HEK293 (cell line): ENCODE data around the gene C16orf95.

ENCODE experiments used
- GLIS1 ChIP-seq: fragments of 450-650 bp; formaldehyde crosslinking; IDR thresholded peaks from 2 replicates; pipeline ENCODE4 v1.5.1; 2016; ENCODE audit warnings: missing biosample characterization, missing genetic modification characterization
- REST ChIP-seq: fragments of 450-650 bp; formaldehyde crosslinking; IDR thresholded peaks from 2 replicates; pipeline ENCODE4 v1.5.1; 2016; ENCODE audit warnings: missing biosample characterization, missing genetic modification characterization
- ZFP3 ChIP-seq: fragments of 450-650 bp; formaldehyde crosslinking; IDR thresholded peaks from 2 replicates; pipeline ENCODE4 v1.5.1; 2016; ENCODE audit warnings: low read depth, missing biosample characterization, missing genetic modification characterization
- ZNF747 ChIP-seq: fragments of 450-650 bp; formaldehyde crosslinking; IDR thresholded peaks from 2 replicates; pipeline ENCODE4 v1.5.1; 2016; ENCODE audit warnings: missing biosample characterization, missing genetic modification characterization
- ZNF830 ChIP-seq: fragments of 450-650 bp; IDR thresholded peaks from 2 replicates; pipeline ENCODE4 v1.5.0; 2018; ENCODE audit warnings: missing biosample characterization, missing genetic modification characterization, low read depth, mild to moderate bottlenecking, moderate library complexity
- TF ChIP-seq, protein P1 (sequence below): fragments of 450-650 bp; formaldehyde crosslinking; IDR thresholded peaks from 2 replicates; pipeline ENCODE4 v1.5.1; 2016; ENCODE audit warnings: missing biosample characterization, missing genetic modification characterization

DNA sequence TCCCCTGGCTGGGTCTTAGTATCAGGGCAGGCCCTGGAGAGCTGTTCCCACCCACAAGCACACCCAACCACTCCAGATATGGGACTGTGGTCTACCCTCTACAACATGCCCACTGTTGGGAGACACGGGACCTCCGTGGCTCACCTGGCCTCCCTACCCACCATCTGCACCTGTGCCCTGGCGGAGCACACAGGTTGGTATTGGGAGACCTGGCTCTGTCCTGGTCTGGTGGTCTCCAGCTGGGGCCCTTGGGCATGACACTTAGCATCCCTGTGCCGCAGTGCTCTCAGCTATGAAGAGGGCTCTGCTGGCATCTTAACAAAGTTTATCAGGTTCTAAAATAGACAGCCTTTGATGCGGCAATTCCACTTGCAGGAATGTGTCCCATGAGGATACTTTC is 5.8 kb downstream of the C16orf95 start:
- TF ChIP-seq, protein P1, sequence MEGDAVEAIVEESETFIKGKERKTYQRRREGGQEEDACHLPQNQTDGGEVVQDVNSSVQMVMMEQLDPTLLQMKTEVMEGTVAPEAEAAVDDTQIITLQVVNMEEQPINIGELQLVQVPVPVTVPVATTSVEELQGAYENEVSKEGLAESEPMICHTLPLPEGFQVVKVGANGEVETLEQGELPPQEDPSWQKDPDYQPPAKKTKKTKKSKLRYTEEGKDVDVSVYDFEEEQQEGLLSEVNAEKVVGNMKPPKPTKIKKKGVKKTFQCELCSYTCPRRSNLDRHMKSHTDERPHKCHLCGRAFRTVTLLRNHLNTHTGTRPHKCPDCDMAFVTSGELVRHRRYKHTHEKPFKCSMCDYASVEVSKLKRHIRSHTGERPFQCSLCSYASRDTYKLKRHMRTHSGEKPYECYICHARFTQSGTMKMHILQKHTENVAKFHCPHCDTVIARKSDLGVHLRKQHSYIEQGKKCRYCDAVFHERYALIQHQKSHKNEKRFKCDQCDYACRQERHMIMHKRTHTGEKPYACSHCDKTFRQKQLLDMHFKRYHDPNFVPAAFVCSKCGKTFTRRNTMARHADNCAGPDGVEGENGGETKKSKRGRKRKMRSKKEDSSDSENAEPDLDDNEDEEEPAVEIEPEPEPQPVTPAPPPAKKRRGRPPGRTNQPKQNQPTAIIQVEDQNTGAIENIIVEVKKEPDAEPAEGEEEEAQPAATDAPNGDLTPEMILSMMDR: no peak
- TF ChIP-seq GLIS1: no peak
- no peak for TF ChIP-seq ZFP3 (tag by site-specific recombination)
- TF ChIP-seq ZNF747: no peak
- no peak for TF ChIP-seq REST (tag by site-specific recombination)
- TF ChIP-seq ZNF830 (tag by site-specific recombination): no peak
